ENCODE measurements around the gene ITPR2.

GRCh38 chr12:26705851-26706250, 127.1 kb downstream of the ITPR2 start:
- TF ChIP-seq POLR2A (IDR thresholded peaks at IDR 0.05; ENCODE audit: low read depth, low read length) (no peak), POLR2AphosphoS5 (IDR thresholded peaks at IDR 0.05; ENCODE audit: low read depth, low read length) (no peak), TAF1 (IDR thresholded peaks at IDR 0.05; ENCODE audit: low read depth, low read length) (no peak), SPI1 (IDR thresholded peaks at IDR 0.05; ENCODE audit: low read depth, low read length) (no peak)

Measured in GM12891 (cell line).